OCI-LY3 (cell line): ENCODE results near the gene SH2D4B.

Experiments used
- H2AFZ ChIP-seq: fragments of 200-600, 300-600 bp; shearing (Covaris generic); 2 replicates; pipeline ENCODE4 v1.6.0; 2014; ENCODE audit warnings: antibody characterized with exemption, low read depth, low read length
- H3K27ac ChIP-seq: fragments of 200-600, 300-600 bp; sonication (generic); 2 replicates; pipeline ENCODE4 v1.5.1; 2014; ENCODE audit warnings: mild to moderate bottlenecking, low read length, moderate library complexity, mixed read lengths
- H3K27me3 ChIP-seq: fragments of 200-600, 300-600 bp; sonication (generic); 2 replicates; pipeline ENCODE4 v1.6.1; 2014; ENCODE audit warnings: low read depth, low read length, mixed read lengths
- H3K36me3 ChIP-seq: fragments of 200-600, 300-600 bp; sonication (generic); replicated peaks from 2 replicates; pipeline ENCODE3; 2014; ENCODE audit warnings: low read depth, low read length, mixed read lengths
- H3K4me1 ChIP-seq: fragments of 300-600, 200-600 bp; sonication (generic); 2 replicates; pipeline ENCODE4 v1.6.1; 2014; ENCODE audit warnings: low read length, mixed read lengths
- H3K4me2 ChIP-seq: fragments of 200-600, 300-600 bp; sonication (generic); 2 replicates; pipeline ENCODE4 v1.6.1; 2014; ENCODE audit warnings: low read length, mixed read lengths
- H3K4me3 ChIP-seq: fragments of 300-600, 200-600 bp; sonication (generic); 2 replicates; pipeline ENCODE4 v1.5.1; 2014; ENCODE audit warnings: antibody characterized with exemption, mild to moderate bottlenecking, low read length, moderate library complexity
- H3K79me2 ChIP-seq: fragments of 300-600, 200-600 bp; shearing (Covaris generic); 2 replicates; pipeline ENCODE4 v1.6.1; 2014; ENCODE audit warnings: mild to moderate bottlenecking, low read length, mixed read lengths
- H3K9ac ChIP-seq: fragments of 300-600, 200-600 bp; shearing (Covaris generic); 2 replicates; pipeline ENCODE4 v1.6.0; 2014; ENCODE audit warnings: mild to moderate bottlenecking, low read length, moderate library complexity
- H3K9me3 ChIP-seq: fragments of 200-600, 300-600 bp; shearing (Covaris generic); 2 replicates; pipeline ENCODE4 v1.6.1; 2014; ENCODE audit warnings: low read length, mixed read lengths; ENCODE audit not compliant: insufficient read depth
- H4K20me1 ChIP-seq: fragments of 200-600, 300-600 bp; sonication (generic); 2 replicates; pipeline ENCODE4 v1.6.1; 2016; ENCODE audit warnings: low read length, mixed read lengths; ENCODE audit not compliant: insufficient read depth
- CTCF ChIP-seq: fragments of 200-600, 300-600 bp; sonication (generic); IDR thresholded peaks from 2 replicates; pipeline ENCODE4 v1.5.1; 2014; ENCODE audit warnings: antibody characterized with exemption, low read length, low read depth
- EZH2phosphoT487 ChIP-seq: fragments of 200-600 bp; shearing (Covaris generic); IDR thresholded peaks from 2 replicates; pipeline ENCODE4 v1.6.1; 2018; ENCODE audit warnings: antibody characterized with exemption, mixed run types, low read depth

The SH2D4B gene

GRCh38 chr10:80659289-80659688 is 121.6 kb downstream of the SH2D4B start:
- Histone ChIP-seq H3K79me2 (no peaks in the 10 kb centered on the region), H3K4me2 (no peak overlapping the region), H3K36me3 (no peaks in the 10 kb centered on the region), H3K9me3 (no peaks in the 10 kb centered on the region), H3K27ac (no peak overlapping the region), H3K4me1 (peaks cover 7% of the 10 kb centered on the region; the same call in 1 of the 2 replicates), H3K4me3 (no peak overlapping the region), H2AFZ (no peak overlapping the region), H4K20me1 (no peaks in the 10 kb centered on the region), H3K27me3 (no peaks in the 10 kb centered on the region), H3K9ac (no peak overlapping the region)
- TF ChIP-seq EZH2phosphoT487 (no peak), CTCF (no peak)

- H3K79me2 ChIP-seq = no peaks in the 10 kb centered on the region
- H3K4me3 ChIP-seq = no peak overlapping the region
- no peaks in the 10 kb centered on the region for H4K20me1 ChIP-seq
- H3K9ac ChIP-seq = no peak overlapping the region
- peaks cover 7% of the 10 kb centered on the region; the same call in 1 of the 2 replicates for H3K4me1 ChIP-seq
- H3K4me2 ChIP-seq = no peak overlapping the region
- H3K36me3 ChIP-seq = no peaks in the 10 kb centered on the region
- no peak for TF ChIP-seq EZH2phosphoT487
- no peak for TF ChIP-seq CTCF
- H3K27me3 ChIP-seq = no peaks in the 10 kb centered on the region
- H3K27ac ChIP-seq = no peak overlapping the region
- no peaks in the 10 kb centered on the region for H3K9me3 ChIP-seq
- no peak overlapping the region for H2AFZ ChIP-seq
These were observed 122.6 kb downstream of the SH2D4B start for GRCh38 chr10:80660266-80660665.

- H3K9ac ChIP-seq = no peak overlapping the region
- H3K4me1 ChIP-seq = peaks cover 7% of the 10 kb centered on the region; the same call in 1 of the 2 replicates
- no peaks in the 10 kb centered on the region for H3K36me3 ChIP-seq
- no peak overlapping the region for H3K4me2 ChIP-seq
- H3K27ac ChIP-seq = no peak overlapping the region
- H3K79me2 ChIP-seq = no peaks in the 10 kb centered on the region
- TF ChIP-seq EZH2phosphoT487 = no peak
- no peaks in the 10 kb centered on the region for H3K27me3 ChIP-seq
- H2AFZ ChIP-seq = no peak overlapping the region
- no peaks in the 10 kb centered on the region for H3K9me3 ChIP-seq
- H3K4me3 ChIP-seq = no peak overlapping the region
- no peaks in the 10 kb centered on the region for H4K20me1 ChIP-seq
These were observed 123.0 kb downstream of the SH2D4B start for GRCh38 chr10:80660736-80661135.

GRCh38 chr10:80661526-80661925 is 123.8 kb downstream of the SH2D4B start:
- Histone ChIP-seq H3K4me3 (no peak overlapping the region), H3K9ac (no peak overlapping the region), H3K9me3 (no peaks in the 10 kb centered on the region), H2AFZ (no peak overlapping the region), H3K27ac (no peak overlapping the region), H3K36me3 (no peaks in the 10 kb centered on the region), H3K4me1 (peaks cover 7% of the 10 kb centered on the region; the same call in 1 of the 2 replicates), H3K79me2 (no peaks in the 10 kb centered on the region), H3K27me3 (no peaks in the 10 kb centered on the region), H3K4me2 (no peak overlapping the region), H4K20me1 (no peaks in the 10 kb centered on the region)
- TF ChIP-seq CTCF (no peak), EZH2phosphoT487 (no peak)
